Cardiac muscle cell (in vitro differentiated cells and primary cell): Measurements from ENCODE around the gene ZCCHC7. TPM values are rescaled to one million over a fixed set of nuclear protein-coding genes. Genes with fewer than 3 reads are reported as not detected.
A peak's percentile ranks its signal among the peaks of the same experiment; 100 is the strongest.

Experiments
- DNase-seq, 2 donors: peaks; one replicate each; pipeline versions ENCODE4 v3.0.0 to v3.0.0-alpha.2; 2010 to 2017; ENCODE audit warnings: low read depth in 1 of 2, low spot score in 1 of 2
- H3K27ac ChIP-seq: fragments of 200-600 bp; sonication (generic); 2 replicates; pipeline ENCODE4 v1.5.1; 2016
- H3K27me3 ChIP-seq: fragments of 200-600 bp; sonication (generic); 2 replicates; pipeline ENCODE4 v1.6.0; 2016; ENCODE audit warnings: control low read depth
- H3K36me3 ChIP-seq: fragments of 200-600 bp; sonication (generic); 2 replicates; pipeline ENCODE4 v1.5.1; 2016; ENCODE audit warnings: control low read depth
- H3K4me1 ChIP-seq: fragments of 200-600 bp; sonication (generic); 2 replicates; pipeline ENCODE4 v1.8.1; 2017; ENCODE audit warnings: low read depth, mild to moderate bottlenecking, mixed run types
- H3K4me3 ChIP-seq: fragments of 200-600 bp; sonication (generic); 2 replicates; pipeline ENCODE4 v1.5.1; 2016; ENCODE audit warnings: mild to moderate bottlenecking
- H3K9me3 ChIP-seq: fragments of 200-600 bp; sonication (generic); 2 replicates; pipeline ENCODE4 v1.5.1; 2017; ENCODE audit warnings: low read depth, mild to moderate bottlenecking, control low read depth
- polyA plus RNA-seq: library from polyadenylated mRNA; unstranded; fragments of >200 nt; fragmentation: Nextera tagmentation; extraction: Ambion mirVana; gene quantifications from 2 replicates; pipeline ENCODE4 v1.2.1, GENCODE V29; 2016
- total RNA-seq: library from RNA; depleted of rRNA; stranded (reverse); fragments of >200 nt; gene quantifications from 2 replicates; pipeline ENCODE4 v1.2.3, GENCODE V29; 2016
- TF ChIP-seq, protein P1 (sequence below): IDR thresholded peaks from 2 replicates; pipeline ENCODE4 v1.5.1; 2012; ENCODE audit warnings: low read depth, mild to moderate bottlenecking, low read length

The ZCCHC7 gene
- total and polyA plus RNA-seq, 2 experiments from 2014 or later = 15.0 to 18.8 TPM

DNA sequence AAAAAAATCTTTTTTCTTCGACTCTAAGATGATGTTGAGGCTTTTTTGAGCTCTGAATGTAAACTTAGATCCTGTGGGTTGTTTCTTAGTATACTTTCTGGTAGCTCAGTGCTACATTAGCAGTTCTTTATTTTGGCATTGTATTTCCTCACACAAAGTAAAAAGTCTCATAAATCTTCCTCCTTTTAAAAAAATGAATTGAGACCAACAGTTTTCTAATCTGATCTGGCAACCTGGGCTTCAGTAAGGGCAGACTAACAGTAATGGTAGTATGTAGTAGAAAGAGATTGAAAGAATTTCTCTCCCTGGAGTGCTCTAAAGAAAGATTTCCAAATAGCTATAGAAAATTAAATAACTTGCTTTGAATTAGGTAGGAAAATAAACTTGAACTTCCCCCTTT lies 31.4 kb downstream of the ZCCHC7 start:
- no peak for DNase-seq
- no peaks in the 10 kb centered on the region for H3K9me3 ChIP-seq
- H3K4me3 ChIP-seq = no peak overlapping the region
- H3K4me1 ChIP-seq = no peaks in the 10 kb centered on the region
- H3K36me3 ChIP-seq = no peaks in the 10 kb centered on the region
- H3K27me3 ChIP-seq = no peaks in the 10 kb centered on the region
- TF ChIP-seq, protein P1, sequence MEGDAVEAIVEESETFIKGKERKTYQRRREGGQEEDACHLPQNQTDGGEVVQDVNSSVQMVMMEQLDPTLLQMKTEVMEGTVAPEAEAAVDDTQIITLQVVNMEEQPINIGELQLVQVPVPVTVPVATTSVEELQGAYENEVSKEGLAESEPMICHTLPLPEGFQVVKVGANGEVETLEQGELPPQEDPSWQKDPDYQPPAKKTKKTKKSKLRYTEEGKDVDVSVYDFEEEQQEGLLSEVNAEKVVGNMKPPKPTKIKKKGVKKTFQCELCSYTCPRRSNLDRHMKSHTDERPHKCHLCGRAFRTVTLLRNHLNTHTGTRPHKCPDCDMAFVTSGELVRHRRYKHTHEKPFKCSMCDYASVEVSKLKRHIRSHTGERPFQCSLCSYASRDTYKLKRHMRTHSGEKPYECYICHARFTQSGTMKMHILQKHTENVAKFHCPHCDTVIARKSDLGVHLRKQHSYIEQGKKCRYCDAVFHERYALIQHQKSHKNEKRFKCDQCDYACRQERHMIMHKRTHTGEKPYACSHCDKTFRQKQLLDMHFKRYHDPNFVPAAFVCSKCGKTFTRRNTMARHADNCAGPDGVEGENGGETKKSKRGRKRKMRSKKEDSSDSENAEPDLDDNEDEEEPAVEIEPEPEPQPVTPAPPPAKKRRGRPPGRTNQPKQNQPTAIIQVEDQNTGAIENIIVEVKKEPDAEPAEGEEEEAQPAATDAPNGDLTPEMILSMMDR = no peak
- no peak overlapping the region for H3K27ac ChIP-seq

DNA sequence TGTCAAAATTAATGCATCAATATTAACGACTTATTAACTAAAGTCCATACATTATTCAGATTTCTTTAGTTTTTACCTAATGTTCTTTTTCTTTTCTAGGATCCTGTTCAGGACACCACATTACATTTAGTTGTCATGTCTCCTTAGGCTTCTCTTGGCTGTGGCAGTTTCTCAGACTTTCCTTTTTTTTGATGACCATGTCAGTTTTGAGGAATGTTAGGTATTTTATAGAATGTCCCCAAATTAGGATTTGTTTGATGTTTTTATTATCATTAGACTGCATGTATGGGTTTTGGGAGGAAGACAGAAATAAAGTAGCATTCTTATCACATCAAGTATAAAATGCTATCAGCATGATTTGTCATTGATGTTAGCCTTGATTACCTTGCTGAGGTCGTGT lies 32.0 kb downstream of the ZCCHC7 start:
- Histone ChIP-seq H3K36me3 (no peaks in the 10 kb centered on the region), H3K9me3 (no peaks in the 10 kb centered on the region), H3K4me3 (no peak overlapping the region), H3K27me3 (no peaks in the 10 kb centered on the region), H3K4me1 (no peaks in the 10 kb centered on the region), H3K27ac (no peak overlapping the region)
- DNase-seq = no peak
- TF ChIP-seq, protein P1 = no peak

DNA sequence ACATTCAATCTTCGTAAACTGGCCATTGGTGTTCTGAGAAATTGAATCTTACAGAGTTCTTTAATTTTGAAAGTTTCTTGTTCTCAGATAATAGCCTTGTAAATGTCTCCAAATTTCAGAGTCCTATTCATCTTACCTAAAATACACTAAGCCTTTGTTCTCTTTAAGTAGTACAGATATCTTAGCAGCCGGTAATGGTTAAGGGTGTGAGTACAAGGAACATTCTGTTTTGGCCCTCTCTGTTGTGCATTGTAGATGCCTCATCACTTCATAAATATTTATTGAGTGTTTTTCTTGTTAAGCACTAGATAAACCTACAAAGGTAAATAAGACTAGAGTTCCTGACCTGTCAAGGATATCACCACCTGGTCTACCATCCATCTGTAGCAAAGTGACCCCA lies 35.2 kb downstream of the ZCCHC7 start:
- no peaks in the 10 kb centered on the region for H3K4me1 ChIP-seq
- H3K27ac ChIP-seq = no peak overlapping the region
- TF ChIP-seq, protein P1 = no peak
- no peaks in the 10 kb centered on the region for H3K9me3 ChIP-seq
- no peaks in the 10 kb centered on the region for H3K36me3 ChIP-seq
- H3K27me3 ChIP-seq = no peaks in the 10 kb centered on the region
- no peak for DNase-seq
- no peak overlapping the region for H3K4me3 ChIP-seq

DNA sequence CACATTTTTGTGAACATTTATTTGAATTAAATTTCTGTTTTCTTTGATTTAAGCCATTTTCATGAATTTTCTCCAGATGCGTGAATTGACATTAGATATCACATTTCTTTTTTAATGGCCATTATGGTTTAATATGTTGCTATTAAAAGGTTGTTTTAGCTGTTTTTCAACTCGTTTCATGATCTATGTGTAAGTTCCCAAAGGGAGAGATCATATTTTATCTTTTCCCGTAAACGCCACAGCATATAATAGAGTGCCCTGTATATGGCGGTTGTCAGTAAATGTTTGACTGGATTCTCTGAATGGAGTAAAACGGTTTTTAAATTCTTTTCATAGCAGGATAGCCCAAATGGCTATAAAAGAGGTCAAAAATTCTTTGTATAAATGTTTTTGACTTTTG lies 35.8 kb downstream of the ZCCHC7 start:
- TF ChIP-seq, protein P1 = no peak
- no peaks in the 10 kb centered on the region for H3K4me1 ChIP-seq
- no peaks in the 10 kb centered on the region for H3K36me3 ChIP-seq
- no peak for DNase-seq
- H3K4me3 ChIP-seq = no peak overlapping the region
- H3K27me3 ChIP-seq = no peaks in the 10 kb centered on the region
- no peak overlapping the region for H3K27ac ChIP-seq
- H3K9me3 ChIP-seq = no peaks in the 10 kb centered on the region

DNA sequence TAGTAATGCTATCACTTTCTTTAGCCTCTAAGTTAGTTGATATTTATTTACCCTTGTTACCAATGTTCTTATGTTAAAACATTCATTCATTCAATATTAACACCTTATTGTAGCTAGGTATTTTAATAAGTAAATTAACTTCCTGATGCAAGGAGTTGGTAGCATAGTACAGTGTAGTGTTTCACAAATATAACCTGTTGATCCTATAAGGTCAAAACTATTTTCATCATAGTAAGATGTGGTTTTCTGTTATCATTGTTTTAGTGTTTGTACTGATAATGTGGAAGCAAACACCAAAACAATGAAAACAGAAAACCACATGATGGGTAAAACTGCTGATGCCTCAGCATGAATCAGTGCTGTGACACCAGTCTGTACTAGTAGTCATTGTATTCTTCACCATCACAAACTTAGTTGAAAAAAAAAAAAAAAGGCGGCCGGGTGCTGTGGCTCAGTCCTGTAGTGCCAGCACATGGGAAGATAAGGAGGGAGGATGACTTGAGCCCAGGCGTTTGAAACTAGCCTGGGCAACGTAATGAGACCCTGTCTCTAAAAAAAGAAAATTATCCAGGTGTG lies 36.5 kb downstream of the ZCCHC7 start:
- DNase-seq = peak in 1 of 2 donors; percentile 14
- Histone ChIP-seq H3K36me3 (no peaks in the 10 kb centered on the region), H3K4me3 (no peak overlapping the region), H3K4me1 (no peaks in the 10 kb centered on the region), H3K9me3 (no peaks in the 10 kb centered on the region), H3K27me3 (no peaks in the 10 kb centered on the region), H3K27ac (no peak overlapping the region)
- TF ChIP-seq, protein P1 = no peak
